PC-9 (cell line): ENCODE results near the gene SIGLEC9. TPM values are rescaled to one million over a fixed set of nuclear protein-coding genes. Genes with fewer than 3 reads are reported as not detected.

Source experiments
- Bru-seq: library from RNA; stranded (reverse); fragments of 400-500 nt; gene quantifications from one replicate; lab custom pipeline; 2021; lab: Mats Ljungman, UMichigan
- BruChase-seq, 2 experiments: library from RNA; stranded (reverse); fragments of 400-500 nt; gene quantifications; one replicate each; lab custom pipeline; 2021; lab: Mats Ljungman, UMichigan
- BruUV-seq: library from RNA; stranded (reverse); fragments of 400-500 nt; replicated peaks from 2 replicates; lab custom pipeline; 2021; lab: Mats Ljungman, UMichigan
- CTCF ChIA-PET: fragments of 300-600 bp; sonication (Branson Sonifier 250); formaldehyde crosslinking; loops from one replicate; lab custom pipeline; 2022; ENCODE audit warnings: antibody characterized with exemption; lab: Charles Lee
- POLR2A ChIA-PET: fragments of 300-600 bp; sonication (Branson Sonifier 250); formaldehyde crosslinking; loops from one replicate; lab custom pipeline; 2022; ENCODE audit warnings: antibody characterized with exemption; ENCODE audit not compliant: unreplicated experiment; lab: Charles Lee
- DNase-seq, 2 experiments: peaks; one replicate each; pipeline versions ENCODE4 v3.0.0 to v3.0.0-alpha.2; 2015 to 2022; ENCODE audit warnings: mixed read lengths in 1 of 2
- H2AFZ ChIP-seq: fragments of 200-600 bp; sonication (generic); 2 replicates; pipeline ENCODE4 v1.8.1; 2017; ENCODE audit warnings: antibody characterized with exemption
- H3F3A ChIP-seq: fragments of 200-600 bp; sonication (generic); 2 replicates; pipeline ENCODE4 v1.8.1; 2017; ENCODE audit warnings: antibody characterized with exemption, mild to moderate bottlenecking, low read depth; ENCODE audit not compliant: insufficient read depth
- H3K27ac ChIP-seq: fragments of 200-600 bp; sonication (generic); 2 replicates; pipeline ENCODE4 v1.6.1; 2016; ENCODE audit warnings: mixed run types
- H3K27me3 ChIP-seq: fragments of 200-600 bp; sonication (generic); 2 replicates; pipeline ENCODE4 v1.6.1; 2016; ENCODE audit warnings: low read depth, mixed run types; ENCODE audit not compliant: insufficient read depth
- H3K36me3 ChIP-seq: fragments of 200-600 bp; sonication (generic); 2 replicates; pipeline ENCODE4 v1.6.1; 2016; ENCODE audit warnings: low read depth, mixed run types
- H3K4me1 ChIP-seq: fragments of 200-600 bp; sonication (generic); replicated peaks from 2 replicates; pipeline ENCODE4 v1.6.1; 2016; ENCODE audit warnings: mixed run types; ENCODE audit not compliant: insufficient read depth
- H3K4me2 ChIP-seq: fragments of 200-600 bp; sonication (generic); 2 replicates; pipeline ENCODE4 v1.6.1; 2017; ENCODE audit warnings: mixed run types
- H3K4me3 ChIP-seq: fragments of 200-600 bp; sonication (generic); 2 replicates; pipeline ENCODE4 v1.6.1; 2016; ENCODE audit warnings: mixed run types
- H3K79me2 ChIP-seq: fragments of 200-600 bp; sonication (generic); 2 replicates; pipeline ENCODE4 v1.6.1; 2017; ENCODE audit warnings: low read depth, mixed run types
- H3K9me2 ChIP-seq: fragments of 200-600 bp; sonication (generic); 2 replicates; pipeline ENCODE4 v1.8.1; 2017; ENCODE audit warnings: mild to moderate bottlenecking; ENCODE audit not compliant: insufficient read depth
- H3K9me3 ChIP-seq: fragments of 200-600 bp; sonication (generic); 2 replicates; pipeline ENCODE4 v1.8.1; 2016; ENCODE audit warnings: low read depth; ENCODE audit not compliant: insufficient read depth
- H4K20me1 ChIP-seq: fragments of 200-600 bp; sonication (generic); 2 replicates; pipeline ENCODE4 v1.8.1; 2017; ENCODE audit not compliant: insufficient read depth
- CTCF ChIP-seq: fragments of 200-600 bp; sonication (generic); conservative IDR thresholded peaks from 2 replicates; pipeline ENCODE4 v1.6.1; 2017; ENCODE audit warnings: mixed run types, antibody characterized with exemption, mild to moderate bottlenecking, moderate library complexity
- EZH2 ChIP-seq: fragments of 200-600 bp; sonication (generic); IDR thresholded peaks from 2 replicates; pipeline ENCODE4 v1.8.0; 2017; ENCODE audit warnings: antibody characterized with exemption, low read depth
- intact Hi-C: fragments of 100-400 bp; cut with micrococcal nuclease; formaldehyde crosslinking; loops from one replicate; pipeline ENCODE4 v1.10.0; 2022; ENCODE audit not compliant: unreplicated experiment
- long read RNA-seq: library from polyadenylated mRNA; stranded (forward); transcript quantifications from one replicate; pipeline ENCODE4 v2.0.0, GENCODE V29; 2022
- total RNA-seq: library from RNA; stranded (reverse); gene quantifications from 2 replicates; pipeline ENCODE4 v1.2.3, GENCODE V29; 2021

Gene SIGLEC9
- total RNA-seq (not detected in 2 replicates), Bru-seq, nascent RNA (not detected), BruChase-seq, experiment 1, labeled RNA remaining after a 2-hour chase (not detected), BruChase-seq, experiment 2, labeled RNA remaining after a 6-hour chase (not detected)
- long read RNA-seq = 0 reads

DNA sequence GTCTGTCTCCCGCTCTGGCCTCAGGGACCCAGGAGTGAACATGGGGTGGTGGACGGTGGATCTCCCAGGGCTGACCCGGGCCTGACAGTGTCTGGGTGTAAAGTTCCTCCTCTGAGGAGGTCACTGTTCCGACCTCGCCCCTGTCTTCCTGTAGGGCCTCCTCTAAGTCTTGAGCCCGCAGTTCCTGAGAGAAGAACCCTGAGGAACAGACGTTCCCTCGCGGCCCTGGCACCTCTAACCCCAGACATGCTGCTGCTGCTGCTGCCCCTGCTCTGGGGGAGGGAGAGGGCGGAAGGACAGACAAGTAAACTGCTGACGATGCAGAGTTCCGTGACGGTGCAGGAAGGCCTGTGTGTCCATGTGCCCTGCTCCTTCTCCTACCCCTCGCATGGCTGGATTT lies at the start of gene SIGLEC9:
SIGLEC9 (plus strand) TSS at position 178 of the 400 bp plus-strand sequence; CDS start at position 247, 69 bp downstream.
- Histone ChIP-seq H2AFZ (no peak within 1 kb of the TSS), H3K4me2 (no peak within 1 kb of the TSS), H3K79me2 (no peaks in the 10 kb centered on the region), H4K20me1 (no peaks in the 10 kb centered on the region), H3K4me1 (0 out of 2 replicates have a peak, but pooled peaks cover 9% of the 10 kb centered on the region), H3K4me3 (no peak within 1 kb of the TSS), H3K9me2 (no peaks in the 10 kb centered on the region), H3K36me3 (no peaks in the 10 kb centered on the region), H3K9me3 (no peaks in the 10 kb centered on the region), H3F3A (peaks cover 4% of the 10 kb centered on the region; the same call in 1 of the 2 replicates), H3K27me3 (peaks cover 97% of the 10 kb centered on the region), H3K27ac (no peak within 1 kb of the TSS)
- no peak for DNase-seq
- intact Hi-C loops = no loop called here
- TF ChIP-seq EZH2 = no peak
- TF ChIP-seq CTCF = no peak
- CTCF ChIA-PET = no interaction called here
- no TSS peak for BruUV-seq
- POLR2A ChIA-PET = no interaction called here

DNA sequence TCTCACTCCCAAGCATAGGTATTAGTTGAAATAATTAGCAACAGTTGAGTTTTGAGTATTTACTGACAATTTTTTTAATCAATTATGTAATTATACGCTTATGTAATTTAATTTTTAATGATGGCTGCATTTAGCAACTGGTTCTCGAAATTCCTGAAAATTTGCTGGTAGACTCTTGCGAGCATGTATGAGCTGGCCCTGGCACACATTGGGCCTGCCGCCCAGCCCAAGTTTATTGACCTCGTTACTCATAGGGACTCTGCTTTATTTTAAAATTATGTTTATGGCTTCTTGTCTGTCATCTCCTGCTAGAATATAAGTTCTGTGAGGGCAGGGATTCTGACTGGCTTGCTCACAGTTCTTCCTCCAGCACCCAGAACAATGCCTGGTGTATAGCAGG lies 48.7 kb upstream of the SIGLEC9 start:
- Histone ChIP-seq H3K9me3 (peaks cover 17% of the 10 kb centered on the region), H3K27me3 (peaks cover 69% of the 10 kb centered on the region), H3K4me2 (no peak overlapping the region), H3K4me1 (no peaks in the 10 kb centered on the region), H3K4me3 (no peak overlapping the region), H3K9me2 (no peaks in the 10 kb centered on the region), H3K27ac (no peak overlapping the region), H3K79me2 (no peaks in the 10 kb centered on the region), H2AFZ (no peak overlapping the region), H3K36me3 (no peaks in the 10 kb centered on the region), H3F3A (no peaks in the 10 kb centered on the region), H4K20me1 (no peaks in the 10 kb centered on the region)
- intact Hi-C loops = no loop called here
- no TSS peak for BruUV-seq
- POLR2A ChIA-PET = no interaction called here
- CTCF ChIA-PET = interaction anchor here (0.6 kb wide), 1 partner anchor 115 kb away, joined by 4 read pairs; no protein-coding TSS in a partner anchor
- TF ChIP-seq EZH2 (no peak), CTCF (no peak)
- no peak for DNase-seq

GRCh38 chr19:51076631-51077213 lies 48.0 kb upstream of the SIGLEC9 start:
- Histone ChIP-seq H3F3A (no peaks in the 10 kb centered on the region), H4K20me1 (no peaks in the 10 kb centered on the region), H3K27ac (no peak overlapping the region), H3K79me2 (no peaks in the 10 kb centered on the region), H3K9me2 (no peaks in the 10 kb centered on the region), H2AFZ (no peak overlapping the region), H3K9me3 (peaks cover 17% of the 10 kb centered on the region), H3K4me1 (no peaks in the 10 kb centered on the region), H3K36me3 (no peaks in the 10 kb centered on the region), H3K27me3 (peaks cover 69% of the 10 kb centered on the region), H3K4me3 (no peak overlapping the region), H3K4me2 (no peak overlapping the region)
- ChIA-PET POLR2A (no interaction called here), CTCF (interaction anchor here (0.6 kb wide), 1 partner anchor 114 kb away, joined by 4 read pairs; no protein-coding TSS in a partner anchor)
- no peak for DNase-seq
- intact Hi-C loops = no loop called here
- TF ChIP-seq CTCF (no peak), EZH2 (no peak)
- no TSS peak for BruUV-seq
